IMR-90 (cell line): ENCODE results near the gene MED22.

ENCODE experiments used
- BHLHE40 ChIP-seq: fragments of 150-350 bp; IDR thresholded peaks from 2 replicates; pipeline ENCODE4 v1.6.1; 2016; ENCODE audit warnings: mild to moderate bottlenecking, low read depth, low read length
- CEBPB ChIP-seq: IDR thresholded peaks from 2 replicates; pipeline ENCODE4 v1.6.1; 2012; ENCODE audit warnings: low read depth, low read length, improper control_type of control experiment
- FOS ChIP-seq: fragments of 150-350 bp; IDR thresholded peaks from 2 replicates; pipeline ENCODE4 v1.6.1; 2016; ENCODE audit warnings: low read depth, low read length
- MXI1 ChIP-seq: IDR thresholded peaks from 2 replicates; pipeline ENCODE4 v1.6.1; 2012; ENCODE audit warnings: low read depth, mild to moderate bottlenecking, low read length, moderate library complexity, borderline replicate concordance
- POLR2A ChIP-seq: IDR thresholded peaks from 2 replicates; pipeline ENCODE4 v1.6.1; 2012; ENCODE audit warnings: mild to moderate bottlenecking, low read depth, low read length
- RAD21 ChIP-seq: IDR thresholded peaks from 2 replicates; pipeline ENCODE4 v1.6.1; 2012; ENCODE audit warnings: low read length, improper control_type of control experiment
- RFX5 ChIP-seq: IDR thresholded peaks from 2 replicates; pipeline ENCODE4 v1.8.0; 2012; ENCODE audit warnings: low read depth, mild to moderate bottlenecking, low read length, moderate library complexity
- TF ChIP-seq, protein P1 (sequence below): conservative IDR thresholded peaks from 2 replicates; pipeline ENCODE4 v1.5.1; 2012; ENCODE audit warnings: mild to moderate bottlenecking, low read depth, low read length, improper control_type of control experiment

DNA sequence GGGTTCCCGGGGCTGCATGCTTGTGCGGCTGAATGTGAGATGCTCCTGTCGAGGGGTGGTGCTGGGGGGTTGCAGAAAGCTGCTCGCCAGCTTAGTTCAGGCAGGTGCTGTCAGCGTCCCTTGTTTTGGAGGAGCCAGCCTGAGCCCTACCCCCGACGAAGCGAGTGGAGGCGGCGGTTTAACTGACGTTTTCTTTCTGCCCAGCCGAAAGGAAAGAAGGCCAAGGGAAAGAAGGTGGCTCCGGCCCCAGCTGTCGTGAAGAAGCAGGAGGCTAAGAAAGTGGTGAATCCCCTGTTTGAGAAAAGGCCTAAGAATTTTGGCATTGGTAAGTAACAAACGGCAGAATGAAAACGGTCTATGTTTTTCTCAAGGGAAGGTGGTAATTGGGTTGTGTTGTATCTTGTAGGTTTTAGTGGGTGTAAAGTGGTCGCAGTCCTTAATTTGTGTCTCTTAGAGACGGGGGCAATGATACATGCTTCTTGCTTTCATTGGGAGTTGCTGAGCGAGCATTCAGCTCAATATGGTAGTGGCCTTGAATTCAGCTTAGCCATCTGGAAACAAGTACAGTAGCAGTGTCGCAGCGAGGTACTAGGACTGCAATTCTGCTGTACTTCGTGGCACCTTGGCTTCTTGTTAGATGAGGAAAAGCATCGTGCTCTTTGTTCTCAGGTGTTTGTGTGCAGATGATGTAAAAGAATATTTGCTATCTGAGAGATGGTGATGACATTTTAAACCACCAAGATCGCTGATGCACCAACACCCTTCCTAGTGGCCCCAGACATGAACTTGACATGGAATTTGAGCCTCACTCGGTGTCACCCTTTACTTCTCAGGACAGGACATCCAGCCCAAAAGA is 1.0 kb upstream of the MED22 start:
- TF ChIP-seq MXI1 (no peak), BHLHE40 (no peak), POLR2A (no peak), RFX5 (no peak), FOS (no peak), CEBPB (no peak), RAD21 (no peak)
- TF ChIP-seq, protein P1, sequence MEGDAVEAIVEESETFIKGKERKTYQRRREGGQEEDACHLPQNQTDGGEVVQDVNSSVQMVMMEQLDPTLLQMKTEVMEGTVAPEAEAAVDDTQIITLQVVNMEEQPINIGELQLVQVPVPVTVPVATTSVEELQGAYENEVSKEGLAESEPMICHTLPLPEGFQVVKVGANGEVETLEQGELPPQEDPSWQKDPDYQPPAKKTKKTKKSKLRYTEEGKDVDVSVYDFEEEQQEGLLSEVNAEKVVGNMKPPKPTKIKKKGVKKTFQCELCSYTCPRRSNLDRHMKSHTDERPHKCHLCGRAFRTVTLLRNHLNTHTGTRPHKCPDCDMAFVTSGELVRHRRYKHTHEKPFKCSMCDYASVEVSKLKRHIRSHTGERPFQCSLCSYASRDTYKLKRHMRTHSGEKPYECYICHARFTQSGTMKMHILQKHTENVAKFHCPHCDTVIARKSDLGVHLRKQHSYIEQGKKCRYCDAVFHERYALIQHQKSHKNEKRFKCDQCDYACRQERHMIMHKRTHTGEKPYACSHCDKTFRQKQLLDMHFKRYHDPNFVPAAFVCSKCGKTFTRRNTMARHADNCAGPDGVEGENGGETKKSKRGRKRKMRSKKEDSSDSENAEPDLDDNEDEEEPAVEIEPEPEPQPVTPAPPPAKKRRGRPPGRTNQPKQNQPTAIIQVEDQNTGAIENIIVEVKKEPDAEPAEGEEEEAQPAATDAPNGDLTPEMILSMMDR: no peak
